ENCODE measurements around the gene SMNDC1. TPM values are rescaled to one million over a fixed set of nuclear protein-coding genes. Genes with fewer than 3 reads are reported as not detected.

Gene SMNDC1
- total and polyA plus RNA-seq, 4 donors, result 4.9 to 6.8 (median 6.0) TPM

GRCh38 chr10:110274647-110275046 is 30.1 kb downstream of the SMNDC1 start (continued):
- no peak for TF ChIP-seq REST (IDR thresholded peaks at IDR 0.05)
- TF ChIP-seq TAF1 (conservative IDR thresholded peaks at IDR 0.05), result no peak
- TF ChIP-seq SP1 (IDR thresholded peaks at IDR 0.05), result no peak

- Histone ChIP-seq H3K4me1 (ENCODE audit: control insufficient read depth in 4 of 4, insufficient read depth in 4 of 4, low read length in 3 of 4) (peaks cover 4 to 21% (median 10%) of the 10 kb centered on the region in 4 donors), H3K9me3 (ENCODE audit: control insufficient read depth in 4 of 4, low read length in 3 of 4) (no peaks in the 10 kb centered on the region), H3K27ac (ENCODE audit: low read depth in 1 of 2, low read length in 2 of 2) (no peak overlapping the region), H3K4me3 (ENCODE audit: low read depth in 1 of 3, low read length in 3 of 3) (no peak overlapping the region), H3K9ac (ENCODE audit: low read depth in 1 of 2, low read length in 2 of 2) (no peak overlapping the region), H3K27me3 (ENCODE audit: control insufficient read depth in 4 of 4, insufficient read depth in 4 of 4, low read length in 3 of 4) (no peaks in the 10 kb centered on the region), H3K36me3 (ENCODE audit: control insufficient read depth in 4 of 4, insufficient read depth in 3 of 4, low read depth in 1 of 4, low read length in 3 of 4) (peaks cover 0 to 2% (median 0%) of the 10 kb centered on the region in 4 donors)
- TF ChIP-seq RAD21 (IDR thresholded peaks at IDR 0.05) (no peak), TAF1 (conservative IDR thresholded peaks at IDR 0.05) (no peak), GABPA (IDR thresholded peaks at IDR 0.05 in 1 of 2, conservative IDR thresholded peaks at IDR 0.05 in 1 of 2) (no peak), FOXA1 (IDR thresholded peaks at IDR 0.05) (no peak), SP1 (IDR thresholded peaks at IDR 0.05) (no peak), MAX (IDR thresholded peaks at IDR 0.05) (no peak), ATF3 (IDR thresholded peaks at IDR 0.05) (no peak), CTCF (IDR thresholded peaks at IDR 0.05; ENCODE audit: low read depth, low read length, missing input control) (no peak), RXRA (IDR thresholded peaks at IDR 0.05) (no peak), EGR1 (IDR thresholded peaks at IDR 0.05; ENCODE audit: low read depth in 2 of 2) (no peak), HNF4G (IDR thresholded peaks at IDR 0.05) (no peak), FOXA2 (IDR thresholded peaks at IDR 0.05) (no peak), REST (IDR thresholded peaks at IDR 0.05) (no peak), JUND (IDR thresholded peaks at IDR 0.05) (no peak), YY1 (IDR thresholded peaks at IDR 0.05) (no peak), NR2F2 (IDR thresholded peaks at IDR 0.05) (no peak)
- no peak for DNase-seq (ENCODE audit: low spot score)
These were observed 30.6 kb downstream of the SMNDC1 start for GRCh38 chr10:110274072-110274627.

Measured in liver (tissue), 9 donors.